HepG2 (cell line): Measurements from ENCODE around the gene SYPL2. TPM values are rescaled to one million over a fixed set of nuclear protein-coding genes. Genes with fewer than 3 reads are reported as not detected.

Experiments
- ELF1 ChIP-seq: sonication (generic); formaldehyde crosslinking; IDR thresholded peaks from 2 replicates; pipeline ENCODE4 v1.4.0; 2020; ENCODE audit warnings: missing genetic modification reagents
- RAD21 ChIP-seq: fragments of 450-650 bp; formaldehyde crosslinking; IDR thresholded peaks from 2 replicates; pipeline ENCODE4 v1.5.0; 2020; ENCODE audit warnings: mild to moderate bottlenecking
- UBTF ChIP-seq: sonication (generic); formaldehyde crosslinking; IDR thresholded peaks from 2 replicates; pipeline ENCODE4 v1.4.0; 2020; ENCODE audit warnings: mild to moderate bottlenecking, missing genetic modification reagents
- ZNF142 ChIP-seq: sonication (generic); formaldehyde crosslinking; IDR thresholded peaks from 2 replicates; pipeline ENCODE4 v1.4.0; 2020; ENCODE audit warnings: missing genetic modification reagents
- ZNF235 ChIP-seq: sonication (generic); formaldehyde crosslinking; IDR thresholded peaks from 2 replicates; pipeline ENCODE4 v1.8.1; 2023; ENCODE audit warnings: mild to moderate bottlenecking, missing genetic modification reagents, borderline replicate concordance
- ZNF30 ChIP-seq: sonication (generic); formaldehyde crosslinking; IDR thresholded peaks from 2 replicates; pipeline ENCODE4 v1.5.0; 2020; ENCODE audit warnings: mild to moderate bottlenecking, missing genetic modification reagents
- ZNF616 ChIP-seq: sonication (generic); formaldehyde crosslinking; IDR thresholded peaks from 2 replicates; pipeline ENCODE4 v1.5.0; 2020; ENCODE audit warnings: low read depth, mild to moderate bottlenecking, missing genetic modification reagents
- polyA plus RNA-seq, 8 experiments: library from polyadenylated mRNA; depleted of rRNA in 3 of 8; stranded (reverse) in 7 of 8; unstranded in 1 of 8; fragments of >200 nt; fragmentation: Illumina TruSeq in 4 of 8; extraction: Trizol in 4 of 8; gene quantifications; 2 replicates each; pipeline versions ENCODE4 v1.2.1 to v1.2.3, GENCODE V29; 2011 to 2016; ENCODE audit warnings: low read depth in 4 of 8, missing spikeins in 1 of 8, mixed read lengths in 1 of 8; ENCODE audit not compliant: insufficient read depth in 1 of 8
- total RNA-seq, 5 experiments: library from RNA; depleted of rRNA; stranded (reverse); fragments of >200 nt; fragmentation: Illumina TruSeq; extraction: Trizol; gene quantifications; 2 replicates each; pipeline ENCODE4 v1.2.3, GENCODE V29; 2016; ENCODE audit warnings: low read depth in 1 of 5
- TF ChIP-seq, protein P1 (sequence below): sonication (generic); formaldehyde crosslinking; IDR thresholded peaks from 2 replicates; pipeline ENCODE4 v1.5.0; 2020; ENCODE audit warnings: mild to moderate bottlenecking, missing genetic modification reagents, moderate library complexity
- TF ChIP-seq, protein P2 (sequence below): IDR thresholded peaks from 2 replicates; pipeline ENCODE4 v1.6.1; 2012; ENCODE audit warnings: low read depth, low read length, improper control_type of control experiment
- TF ChIP-seq, protein P3 (sequence below): sonication (generic); formaldehyde crosslinking; IDR thresholded peaks from 2 replicates; pipeline ENCODE4 v1.4.0; 2020; ENCODE audit warnings: missing genetic modification reagents

The SYPL2 gene
- total and polyA plus RNA-seq, 2 of the 13 experiments (the other 11 are each of a cell fraction or from before 2014, with no cell fraction given): 0.17 to 0.24 TPM

GRCh38 chr1:109482791-109483671, 16.7 kb downstream of the SYPL2 start (continued):
- TF ChIP-seq ZNF142 (no peak), ZNF235 (CRISPR knock-in tag) (no peak), UBTF (peak; percentile 36; the same call in 1 of the 2 replicates), ZNF30 (CRISPR knock-in tag) (no peak), ELF1 (CRISPR knock-in tag) (no peak), ZNF616 (CRISPR knock-in tag) (no peak), RAD21 (CRISPR knock-in tag) (peak; percentile 33; the same call in 1 of the 2 replicates)
- TF ChIP-seq, protein P1, sequence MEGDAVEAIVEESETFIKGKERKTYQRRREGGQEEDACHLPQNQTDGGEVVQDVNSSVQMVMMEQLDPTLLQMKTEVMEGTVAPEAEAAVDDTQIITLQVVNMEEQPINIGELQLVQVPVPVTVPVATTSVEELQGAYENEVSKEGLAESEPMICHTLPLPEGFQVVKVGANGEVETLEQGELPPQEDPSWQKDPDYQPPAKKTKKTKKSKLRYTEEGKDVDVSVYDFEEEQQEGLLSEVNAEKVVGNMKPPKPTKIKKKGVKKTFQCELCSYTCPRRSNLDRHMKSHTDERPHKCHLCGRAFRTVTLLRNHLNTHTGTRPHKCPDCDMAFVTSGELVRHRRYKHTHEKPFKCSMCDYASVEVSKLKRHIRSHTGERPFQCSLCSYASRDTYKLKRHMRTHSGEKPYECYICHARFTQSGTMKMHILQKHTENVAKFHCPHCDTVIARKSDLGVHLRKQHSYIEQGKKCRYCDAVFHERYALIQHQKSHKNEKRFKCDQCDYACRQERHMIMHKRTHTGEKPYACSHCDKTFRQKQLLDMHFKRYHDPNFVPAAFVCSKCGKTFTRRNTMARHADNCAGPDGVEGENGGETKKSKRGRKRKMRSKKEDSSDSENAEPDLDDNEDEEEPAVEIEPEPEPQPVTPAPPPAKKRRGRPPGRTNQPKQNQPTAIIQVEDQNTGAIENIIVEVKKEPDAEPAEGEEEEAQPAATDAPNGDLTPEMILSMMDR (CRISPR knock-in tag): peak; percentile 56
- TF ChIP-seq, protein P2, sequence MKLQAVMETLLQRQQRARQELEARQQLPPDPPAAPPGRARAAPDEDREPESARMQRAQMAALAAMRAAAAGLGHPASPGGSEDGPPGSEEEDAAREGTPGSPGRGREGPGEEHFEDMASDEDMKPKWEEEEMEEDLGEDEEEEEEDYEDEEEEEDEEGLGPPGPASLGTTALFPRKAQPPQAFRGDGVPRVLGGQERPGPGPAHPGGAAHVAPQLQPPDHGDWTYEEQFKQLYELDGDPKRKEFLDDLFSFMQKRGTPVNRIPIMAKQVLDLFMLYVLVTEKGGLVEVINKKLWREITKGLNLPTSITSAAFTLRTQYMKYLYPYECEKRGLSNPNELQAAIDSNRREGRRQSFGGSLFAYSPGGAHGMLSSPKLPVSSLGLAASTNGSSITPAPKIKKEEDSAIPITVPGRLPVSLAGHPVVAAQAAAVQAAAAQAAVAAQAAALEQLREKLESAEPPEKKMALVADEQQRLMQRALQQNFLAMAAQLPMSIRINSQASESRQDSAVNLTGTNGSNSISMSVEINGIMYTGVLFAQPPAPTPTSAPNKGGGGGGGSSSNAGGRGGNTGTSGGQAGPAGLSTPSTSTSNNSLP: no peak
- TF ChIP-seq, protein P3, sequence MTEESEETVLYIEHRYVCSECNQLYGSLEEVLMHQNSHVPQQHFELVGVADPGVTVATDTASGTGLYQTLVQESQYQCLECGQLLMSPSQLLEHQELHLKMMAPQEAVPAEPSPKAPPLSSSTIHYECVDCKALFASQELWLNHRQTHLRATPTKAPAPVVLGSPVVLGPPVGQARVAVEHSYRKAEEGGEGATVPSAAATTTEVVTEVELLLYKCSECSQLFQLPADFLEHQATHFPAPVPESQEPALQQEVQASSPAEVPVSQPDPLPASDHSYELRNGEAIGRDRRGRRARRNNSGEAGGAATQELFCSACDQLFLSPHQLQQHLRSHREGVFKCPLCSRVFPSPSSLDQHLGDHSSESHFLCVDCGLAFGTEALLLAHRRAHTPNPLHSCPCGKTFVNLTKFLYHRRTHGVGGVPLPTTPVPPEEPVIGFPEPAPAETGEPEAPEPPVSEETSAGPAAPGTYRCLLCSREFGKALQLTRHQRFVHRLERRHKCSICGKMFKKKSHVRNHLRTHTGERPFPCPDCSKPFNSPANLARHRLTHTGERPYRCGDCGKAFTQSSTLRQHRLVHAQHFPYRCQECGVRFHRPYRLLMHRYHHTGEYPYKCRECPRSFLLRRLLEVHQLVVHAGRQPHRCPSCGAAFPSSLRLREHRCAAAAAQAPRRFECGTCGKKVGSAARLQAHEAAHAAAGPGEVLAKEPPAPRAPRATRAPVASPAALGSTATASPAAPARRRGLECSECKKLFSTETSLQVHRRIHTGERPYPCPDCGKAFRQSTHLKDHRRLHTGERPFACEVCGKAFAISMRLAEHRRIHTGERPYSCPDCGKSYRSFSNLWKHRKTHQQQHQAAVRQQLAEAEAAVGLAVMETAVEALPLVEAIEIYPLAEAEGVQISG: peak; percentile 97
